Ascending aorta (tissue), 2 donors: ENCODE results near the gene ADGRL3. TPM values are rescaled to one million over a fixed set of nuclear protein-coding genes. Genes with fewer than 3 reads are reported as not detected.

Source experiments
- DNase-seq, 2 donors: peaks; one replicate each; pipeline ENCODE4 v3.0.0-alpha.2; 2019; ENCODE audit warnings: low spot score in 2 of 2
- H3K27ac ChIP-seq, 2 donors: fragments of 200-600 bp; sonication (generic); one replicate each; pipeline ENCODE4 v1.5.1; 2016 to 2017; ENCODE audit warnings: mild to moderate bottlenecking in 1 of 2
- H3K27me3 ChIP-seq: fragments of 200-600 bp; sonication (generic); one replicate; pipeline ENCODE4 v1.5.1; 2017
- H3K36me3 ChIP-seq, 2 donors: fragments of 200-600 bp; sonication (generic); one replicate each; pipeline ENCODE4 v1.5.1; 2016
- H3K4me1 ChIP-seq, 2 donors: fragments of 200-600 bp; sonication (generic); one replicate each; pipeline ENCODE4 v1.5.1; 2016 to 2017; ENCODE audit warnings: mild to moderate bottlenecking in 1 of 2
- H3K4me3 ChIP-seq, 2 donors: fragments of 200-600 bp; sonication (generic); one replicate each; pipeline ENCODE4 v1.5.1; 2016 to 2017; ENCODE audit warnings: mild to moderate bottlenecking in 1 of 2
- H3K9me3 ChIP-seq, 2 donors: fragments of 200-600 bp; sonication (generic); one replicate each; pipeline ENCODE4 v1.5.1; 2016
- CTCF ChIP-seq, 3 experiments: fragments of 200-600 bp in 2 of 3; fragments of 450-650 bp in 1 of 3; sonication (generic) in 2 of 3; IDR thresholded peaks; one replicate each; pipeline ENCODE4 v1.5.1; 2016 to 2019; ENCODE audit warnings: antibody characterized with exemption in 3 of 3, mild to moderate bottlenecking in 1 of 3, moderate library complexity in 1 of 3
- intact Hi-C: fragments of 100-400 bp; cut with DNase I; formaldehyde crosslinking; loops from one replicate; pipeline ENCODE4 v1.15.1; 2023
- total RNA-seq: library from RNA; depleted of rRNA; stranded (reverse); fragments of >200 nt; gene quantifications from one replicate; pipeline ENCODE4 v1.1.0, GENCODE V29; 2016

Gene ADGRL3
- total RNA-seq, 1 donor from 2014 or later: 22.2 TPM

GRCh38 chr4:62015043-62015739 lies 815.1 kb downstream of the ADGRL3 start:
- Histone ChIP-seq H3K4me1 (no peaks in the 10 kb centered on the region), H3K27ac (no peak overlapping the region), H3K36me3 (no peaks in the 10 kb centered on the region), H3K4me3 (no peak overlapping the region), H3K27me3 (no peaks in the 10 kb centered on the region), H3K9me3 (no peaks in the 10 kb centered on the region)
- intact Hi-C loops: no loop called here
- DNase-seq: no peak
- no peak for TF ChIP-seq CTCF (IDR thresholded peaks at IDR 0.05)

GRCh38 chr4:62018537-62018936 lies 818.4 kb downstream of the ADGRL3 start:
- H3K36me3 ChIP-seq: no peaks in the 10 kb centered on the region
- no peaks in the 10 kb centered on the region for H3K4me1 ChIP-seq
- TF ChIP-seq CTCF (IDR thresholded peaks at IDR 0.05): no peak
- no peak for DNase-seq
- H3K4me3 ChIP-seq: no peak overlapping the region
- intact Hi-C loops: no loop called here
- H3K27ac ChIP-seq: no peak overlapping the region
- no peaks in the 10 kb centered on the region for H3K27me3 ChIP-seq
- no peaks in the 10 kb centered on the region for H3K9me3 ChIP-seq

GRCh38 chr4:62023633-62024032 lies 823.5 kb downstream of the ADGRL3 start:
- no peak overlapping the region for H3K27ac ChIP-seq
- intact Hi-C loops: no loop called here
- no peaks in the 10 kb centered on the region for H3K36me3 ChIP-seq
- H3K4me1 ChIP-seq: no peaks in the 10 kb centered on the region
- H3K4me3 ChIP-seq: no peak overlapping the region
- TF ChIP-seq CTCF (IDR thresholded peaks at IDR 0.05): no peak
- no peak for DNase-seq
- no peaks in the 10 kb centered on the region for H3K27me3 ChIP-seq
- H3K9me3 ChIP-seq: no peaks in the 10 kb centered on the region

GRCh38 chr4:62028745-62029144 lies 828.6 kb downstream of the ADGRL3 start:
- no peak for TF ChIP-seq CTCF (IDR thresholded peaks at IDR 0.05)
- Histone ChIP-seq H3K36me3 (no peaks in the 10 kb centered on the region), H3K9me3 (no peaks in the 10 kb centered on the region), H3K27ac (no peak overlapping the region), H3K4me3 (no peak overlapping the region), H3K4me1 (no peaks in the 10 kb centered on the region), H3K27me3 (no peaks in the 10 kb centered on the region)
- intact Hi-C loops: no loop called here
- DNase-seq: no peak

- Histone ChIP-seq H3K9me3 (no peaks in the 10 kb centered on the region), H3K27me3 (no peaks in the 10 kb centered on the region), H3K27ac (no peak overlapping the region), H3K4me1 (no peaks in the 10 kb centered on the region), H3K36me3 (no peaks in the 10 kb centered on the region), H3K4me3 (no peak overlapping the region)
- intact Hi-C loops: no loop called here
- DNase-seq: no peak
- no peak for TF ChIP-seq CTCF (IDR thresholded peaks at IDR 0.05)
Measured at GRCh38 chr4:62030958-62031357, 830.8 kb downstream of the ADGRL3 start.

- no peaks in the 10 kb centered on the region for H3K36me3 ChIP-seq
- H3K27ac ChIP-seq: no peak overlapping the region
- no peak for TF ChIP-seq CTCF (IDR thresholded peaks at IDR 0.05)
- H3K9me3 ChIP-seq: no peaks in the 10 kb centered on the region
- H3K4me1 ChIP-seq: no peaks in the 10 kb centered on the region
- H3K27me3 ChIP-seq: no peaks in the 10 kb centered on the region
- no peak overlapping the region for H3K4me3 ChIP-seq
- no peak for DNase-seq
- intact Hi-C loops: no loop called here
Measured at GRCh38 chr4:62037571-62037970, 837.4 kb downstream of the ADGRL3 start.
